CD8-positive, alpha-beta memory T cell (primary cell): Measurements from ENCODE around the gene EMD. TPM values are rescaled to one million over a fixed set of nuclear protein-coding genes. Genes with fewer than 3 reads are reported as not detected.
A peak's percentile ranks its signal among the peaks of the same experiment; 100 is the strongest.
"Not testable (repeated sequence)": the region's sequence is repeated elsewhere in the genome, so short reads cannot be mapped to it uniquely, and the experiment has no call there.

Experiments
- CTCF ChIA-PET: fragments of 350-600 bp; sonication (Branson Sonifier 250); formaldehyde crosslinking; loops from one replicate; lab custom pipeline; 2021; ENCODE audit warnings: antibody characterized with exemption; lab: Charles Lee
- POLR2A ChIA-PET: fragments of 350-600 bp; sonication (Branson Sonifier 250); formaldehyde crosslinking; loops from one replicate; lab custom pipeline; 2021; ENCODE audit warnings: antibody characterized with exemption; lab: Charles Lee
- DNase-seq, 5 donors: peaks; one replicate each; pipeline versions ENCODE4 v3.0.0 to v3.0.0-alpha.2; 2020 to 2022; ENCODE audit warnings: mixed read lengths in 1 of 5
- H3K27ac ChIP-seq: one replicate; pipeline ENCODE4 v1.7.0; 2013; ENCODE audit warnings: low read depth, mild to moderate bottlenecking, low read length, moderate library complexity
- H3K27me3 ChIP-seq: 2 replicates; pipeline ENCODE4 v1.7.0; 2013; ENCODE audit warnings: low read length, mild to moderate bottlenecking; ENCODE audit not compliant: insufficient read depth, poor library complexity, severe bottlenecking
- H3K36me3 ChIP-seq: 2 replicates; pipeline ENCODE4 v1.7.0; 2013; ENCODE audit warnings: mild to moderate bottlenecking, low read length, moderate library complexity; ENCODE audit not compliant: insufficient read depth
- H3K4me1 ChIP-seq: 2 replicates; pipeline ENCODE4 v1.7.0; 2013; ENCODE audit warnings: mild to moderate bottlenecking, low read length, moderate library complexity; ENCODE audit not compliant: insufficient read depth
- H3K4me3 ChIP-seq: 2 replicates; pipeline ENCODE4 v1.7.0; 2013; ENCODE audit warnings: mild to moderate bottlenecking, low read length
- H3K9me3 ChIP-seq: 2 replicates; pipeline ENCODE4 v1.7.0; 2013; ENCODE audit warnings: mild to moderate bottlenecking, low read length
- H3K27ac Mint-ChIP-seq, 8 donors: one replicate each; pipeline ENCODE4 v1.8.0; 2020 to 2021; ENCODE audit warnings: mixed read lengths in 8 of 8, mild to moderate bottlenecking in 6 of 8, inconsistent platforms in 3 of 8, moderate library complexity in 3 of 8
- H3K27me3 Mint-ChIP-seq, 2 donors: one replicate each; pipeline ENCODE4 v1.8.0; 2020 to 2021; ENCODE audit warnings: mixed read lengths in 2 of 2, mild to moderate bottlenecking in 1 of 2, moderate library complexity in 1 of 2
- H3K36me3 Mint-ChIP-seq, 3 donors: one replicate each; pipeline ENCODE4 v1.8.0; 2020 to 2021; ENCODE audit warnings: mixed read lengths in 3 of 3, inconsistent platforms in 1 of 3, mild to moderate bottlenecking in 1 of 3
- H3K4me1 Mint-ChIP-seq, 3 donors: one replicate each; pipeline ENCODE4 v1.8.0; 2020 to 2021; ENCODE audit warnings: mixed read lengths in 3 of 3, inconsistent platforms in 1 of 3, mild to moderate bottlenecking in 1 of 3
- H3K4me3 Mint-ChIP-seq, 7 donors: one replicate each; pipeline ENCODE4 v1.8.0; 2020 to 2021; ENCODE audit warnings: mixed read lengths in 7 of 7, mild to moderate bottlenecking in 6 of 7, moderate library complexity in 4 of 7, inconsistent platforms in 2 of 7
- H3K9me3 Mint-ChIP-seq, 5 donors: one replicate each; pipeline ENCODE4 v1.8.0; 2020 to 2022; ENCODE audit warnings: mixed read lengths in 5 of 5, mild to moderate bottlenecking in 3 of 5, moderate library complexity in 2 of 5, inconsistent platforms in 1 of 5
- polyA plus RNA-seq: library from polyadenylated mRNA; unstranded; fragments of 300-500 nt; fragmentation: Illumina TruSeq; gene quantifications from one replicate; pipeline ENCODE4 v1.2.3, GENCODE V29; 2021
- total RNA-seq, 2 experiments: library from RNA; stranded (reverse); gene quantifications; one replicate each; pipeline ENCODE4 v1.2.3, GENCODE V29; 2021

The EMD gene
- total and polyA plus RNA-seq, 3 experiments from 2014 or later, result 37.2 to 119 (median 107) TPM

GRCh38 chrX:154384284-154384892 is 5.3 kb downstream of the EMD start:
- Mint-ChIP-seq H3K9me3 (no peaks in the 10 kb centered on the region), H3K4me3 (peak overlapping the region in 2 of 7 donors; percentile 48 to 79), H3K4me1 (peaks cover 4 to 17% (median 13%) of the 10 kb centered on the region in 3 donors), H3K27me3 (peaks cover 0 to 4% of the 10 kb centered on the region in 2 donors), H3K27ac (peak overlapping the region in 3 of 8 donors; percentile 66 to 99 (median 72)), H3K36me3 (peaks cover 0 to 22% (median 2%) of the 10 kb centered on the region in 3 donors)
- ChIA-PET POLR2A (interaction anchor here (0.8 to 1.2 kb wide), 3 partner anchors 11 to 18 kb away, joined by 3 to 5 read pairs (median 3); no protein-coding TSS in a partner anchor), CTCF (interaction anchor here (2.6 kb wide), 1 partner anchor 11 kb away, joined by 11 read pairs; no protein-coding TSS in a partner anchor)
- Histone ChIP-seq H3K36me3 (no peaks in the 10 kb centered on the region), H3K4me1 (peaks cover 12% of the 10 kb centered on the region), H3K27ac (no peak overlapping the region), H3K4me3 (no peak overlapping the region), H3K27me3 (no peaks in the 10 kb centered on the region), H3K9me3 (no peaks in the 10 kb centered on the region)
- no peak for DNase-seq

GRCh38 chrX:154388094-154388493 is 9.0 kb downstream of the EMD start:
- H3K9me3 Mint-ChIP-seq, H3K36me3 Mint-ChIP-seq, CTCF ChIA-PET, H3K9me3 ChIP-seq, H3K27ac Mint-ChIP-seq, H3K4me3 Mint-ChIP-seq, H3K27me3 ChIP-seq, H3K4me1 Mint-ChIP-seq, H3K36me3 ChIP-seq, H3K27ac ChIP-seq, H3K4me1 ChIP-seq, DNase-seq, POLR2A ChIA-PET, H3K4me3 ChIP-seq, H3K27me3 Mint-ChIP-seq: not testable (repeated sequence)

- H3K9me3 ChIP-seq, H3K9me3 Mint-ChIP-seq, H3K27ac ChIP-seq, H3K36me3 ChIP-seq, H3K27me3 Mint-ChIP-seq, H3K27me3 ChIP-seq, H3K4me1 Mint-ChIP-seq, DNase-seq, H3K4me1 ChIP-seq, H3K36me3 Mint-ChIP-seq, H3K4me3 Mint-ChIP-seq, H3K27ac Mint-ChIP-seq, POLR2A ChIA-PET, H3K4me3 ChIP-seq, CTCF ChIA-PET: not testable (repeated sequence)
Measured at GRCh38 chrX:154388649-154389048, 9.6 kb downstream of the EMD start.

- CTCF ChIA-PET, H3K9me3 ChIP-seq, H3K36me3 Mint-ChIP-seq, H3K27me3 ChIP-seq, H3K36me3 ChIP-seq, H3K27ac ChIP-seq, H3K27me3 Mint-ChIP-seq, POLR2A ChIA-PET, H3K9me3 Mint-ChIP-seq, H3K4me3 ChIP-seq, H3K27ac Mint-ChIP-seq, H3K4me1 ChIP-seq, H3K4me3 Mint-ChIP-seq, H3K4me1 Mint-ChIP-seq: not testable (repeated sequence)
- peak in 1 of 5 donors; percentile 59 for DNase-seq
Measured at GRCh38 chrX:154389812-154390747, 11.0 kb downstream of the EMD start.

GRCh38 chrX:154396363-154396762 is 17.3 kb downstream of the EMD start:
- H3K9me3 ChIP-seq, H3K9me3 Mint-ChIP-seq, H3K27ac ChIP-seq, H3K27me3 ChIP-seq, H3K4me3 ChIP-seq, DNase-seq: not testable (repeated sequence)
- CTCF ChIA-PET, result interaction anchor here (0.7 kb wide), 1 partner anchor 383 kb away, joined by 3 read pairs; no protein-coding TSS in a partner anchor
- Histone ChIP-seq H3K4me1 (peaks cover 14% of the 10 kb centered on the region), H3K36me3 (peaks cover 21% of the 10 kb centered on the region)
- H3K4me1 Mint-ChIP-seq, result peaks cover 19 to 32% (median 23%) of the 10 kb centered on the region in 3 donors
- H3K27ac Mint-ChIP-seq, result peak overlapping the region in 2 of 8 donors; percentile 35 to 97
- peaks cover 0 to 12% of the 10 kb centered on the region in 2 donors for H3K27me3 Mint-ChIP-seq
- H3K36me3 Mint-ChIP-seq, result peaks cover 11 to 33% (median 11%) of the 10 kb centered on the region in 3 donors
- H3K4me3 Mint-ChIP-seq, result peak overlapping the region in 2 of 7 donors; percentile 41 to 79
- POLR2A ChIA-PET, result interaction anchor here (0.7 kb wide), 3 partner anchors 15 to 129 kb away, joined by 3 read pairs; partner anchors contain the start of gene EMD

GRCh38 chrX:154396973-154397887 is 18.1 kb downstream of the EMD start:
- Histone ChIP-seq H3K27me3 (no peaks in the 10 kb centered on the region), H3K9me3 (no peaks in the 10 kb centered on the region), H3K36me3 (peaks cover 22% of the 10 kb centered on the region), H3K27ac (peak overlapping the region; percentile 98), H3K4me1 (peaks cover 14% of the 10 kb centered on the region), H3K4me3 (peak overlapping the region; percentile 89)
- ChIA-PET CTCF (interaction anchor here (0.9 to 2.8 kb wide), 8 partner anchors 14 to 262 kb away, joined by 3 to 12 read pairs (median 6); partner anchors contain the start of gene TAFAZZIN), POLR2A (interaction anchor here (0.6 to 2.9 kb wide), 13 partner anchors 15 to 426 kb away, joined by 3 to 20 read pairs (median 5); partner anchors contain the start of genes EMD, FAM3A, FLNA and HCFC1)
- Mint-ChIP-seq H3K27ac (peak overlapping the region; percentile 92 to 100 (median 99)), H3K27me3 (peaks cover 0 to 13% of the 10 kb centered on the region in 2 donors), H3K4me1 (peaks cover 19 to 33% (median 23%) of the 10 kb centered on the region in 3 donors), H3K36me3 (peaks cover 11 to 38% (median 11%) of the 10 kb centered on the region in 3 donors), H3K4me3 (peak overlapping the region; percentile 90 to 99 (median 97)), H3K9me3 (no peaks in the 10 kb centered on the region)
- DNase-seq, result peak in 4 of 5 donors; percentile 30 to 67 (median 51)
